HL-60/S4 treated with phorbol 12-myristate 13-acetate at 8.2 ng/mL for 4 days and 3 days (cell line): ENCODE measurements around the gene ALKBH2.
"Not testable (repeated sequence)": the region's sequence is repeated elsewhere in the genome, so short reads cannot be mapped to it uniquely, and the experiment has no call there.

Experiments used
- in situ Hi-C: fragments of 300-500 bp; cut with MboI; formaldehyde crosslinking; loops from 2 replicates; pipeline ENCODE4 v1.15.0; 2022; ENCODE audit warnings: low sequenced_read_pairs

ALKBH2 gene

GRCh38 chr12:109074866-109075265 is 18.4 kb downstream of the ALKBH2 start:
- in situ Hi-C loops, result loop anchor here (25.0 kb wide), 2 partner anchors 413 to 513 kb away; partner anchors contain the start of genes ISCU and SART3

- in situ Hi-C loops, result no loop called here
These were observed 23.7 kb downstream of the ALKBH2 start for GRCh38 chr12:109069307-109070271.

GRCh38 chr12:109065853-109066193 is 27.4 kb downstream of the ALKBH2 start:
- in situ Hi-C loops, result no loop called here

- in situ Hi-C loops, result no loop called here
These were observed 28.0 kb downstream of the ALKBH2 start for GRCh38 chr12:109065154-109065852.

GRCh38 chr12:109064143-109064542 is 29.1 kb downstream of the ALKBH2 start:
- in situ Hi-C loops, result no loop called here

- in situ Hi-C loops, result no loop called here
These were observed 34.5 kb downstream of the ALKBH2 start for GRCh38 chr12:109058773-109059172.

- in situ Hi-C loops, result no loop called here
These were observed 35.9 kb downstream of the ALKBH2 start for GRCh38 chr12:109057376-109057775.

- in situ Hi-C loops, result no loop called here
These were observed 36.4 kb downstream of the ALKBH2 start for GRCh38 chr12:109056891-109057290.

- in situ Hi-C loops, result no loop called here
These were observed 38.8 kb downstream of the ALKBH2 start for GRCh38 chr12:109054520-109054919.

- in situ Hi-C loops, result not testable (repeated sequence)
These were observed 39.2 kb downstream of the ALKBH2 start for GRCh38 chr12:109054124-109054513.

- in situ Hi-C loops, result no loop called here
These were observed 39.7 kb downstream of the ALKBH2 start for GRCh38 chr12:109053382-109054123.

GRCh38 chr12:109052414-109053323 is 40.6 kb downstream of the ALKBH2 start, which contains the start of gene USP30:
Gene USP30, plus strand, starts transcription at chr12:109052576. Its CDS starts 103 bp downstream, at chr12:109052679.
- in situ Hi-C loops, result no loop called here

GRCh38 chr12:109052097-109052413 is 41.2 kb downstream of the ALKBH2 start:
- in situ Hi-C loops, result no loop called here

GRCh38 chr12:109049794-109050193 is 43.5 kb downstream of the ALKBH2 start:
- in situ Hi-C loops, result loop anchor here (25.0 kb wide), 1 partner anchor 112 kb away; no protein-coding TSS in a partner anchor

GRCh38 chr12:109048706-109049105 is 44.6 kb downstream of the ALKBH2 start:
- in situ Hi-C loops, result loop anchor here (25.0 kb wide), 1 partner anchor 111 kb away; no protein-coding TSS in a partner anchor

GRCh38 chr12:109047081-109047805 is 46.0 kb downstream of the ALKBH2 start:
- in situ Hi-C loops, result loop anchor here (25.0 kb wide), 1 partner anchor 110 kb away; no protein-coding TSS in a partner anchor

- in situ Hi-C loops, result loop anchor here (25.0 kb wide), 1 partner anchor 107 kb away; no protein-coding TSS in a partner anchor
These were observed 49.0 kb downstream of the ALKBH2 start for GRCh38 chr12:109044241-109044640.
